Stimulated activated CD4-positive, alpha-beta T cell treated with anti-CD3 and anti-CD28 coated beads, Interleukin-1b, Interleukin-23, amount 100 ng/mL, for 1 hour (primary cell): ENCODE results near the gene NUDT21.
A peak's percentile ranks its signal among the peaks of the same experiment; 100 is the strongest.
"Not testable (repeated sequence)": the region's sequence is repeated elsewhere in the genome, so short reads cannot be mapped to it uniquely, and the experiment has no call there.

ENCODE experiments used
- DNase-seq, 2 donors: peaks; one replicate each; pipeline ENCODE4 v3.0.0-alpha.2; 2020; ENCODE audit warnings: low read depth in 2 of 2

The NUDT21 gene

GRCh38 chr16:56450986-56451752 is at the start of gene NUDT21, which contains the start of gene OGFOD1:
Gene NUDT21, minus strand, starts transcription at chr16:56451332. Its CDS starts 130 bp downstream, at chr16:56451202.
Gene OGFOD1, plus strand, starts transcription at chr16:56451554. Its CDS starts 59 bp downstream, at chr16:56451613.
- peak; percentile 68 to 79 for DNase-seq

DNA sequence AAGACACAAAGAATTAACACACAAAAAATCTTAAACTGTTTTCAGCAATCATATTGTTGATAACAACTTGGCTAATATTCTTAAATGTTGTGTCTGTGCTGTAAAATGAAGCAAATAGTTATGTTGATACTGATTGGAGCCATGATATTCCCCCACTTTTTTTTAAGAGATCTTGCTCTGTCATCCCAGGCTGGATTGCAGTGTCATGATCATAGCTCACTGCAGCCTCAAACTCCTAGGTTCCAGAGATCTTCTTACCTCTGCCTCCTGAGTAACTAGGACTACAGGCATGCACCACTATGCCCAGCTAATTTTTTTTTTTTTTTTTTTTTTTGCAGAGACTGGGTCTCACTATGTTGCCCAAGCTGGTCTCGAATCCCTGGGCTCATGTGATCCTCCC is 42.7 kb upstream of the NUDT21 start:
- no peak for DNase-seq

DNA sequence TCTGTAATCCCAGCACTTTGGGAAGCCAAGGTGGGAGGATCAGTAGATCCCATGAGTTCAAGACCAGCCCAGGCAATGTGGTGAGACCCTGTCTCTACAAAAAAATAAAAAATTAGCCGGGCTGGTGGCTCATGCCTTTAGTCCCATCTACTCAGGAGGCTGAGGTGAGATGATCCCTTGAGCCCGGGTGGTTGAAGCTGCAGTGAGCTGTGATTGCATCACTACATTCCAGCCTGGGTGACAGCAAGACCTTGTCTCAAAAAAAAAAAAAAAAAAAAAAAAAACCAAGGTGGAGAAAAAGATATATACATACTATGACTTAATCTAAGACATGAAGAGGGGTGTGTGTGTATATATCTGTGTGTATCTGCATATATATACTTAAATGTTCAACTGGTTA is 42.0 kb upstream of the NUDT21 start:
- DNase-seq, result no peak

- DNase-seq, result no peak
Observed at GRCh38 chr16:56491657-56492261, 40.6 kb upstream of the NUDT21 start.

GRCh38 chr16:56488868-56489267 is 37.7 kb upstream of the NUDT21 start:
- DNase-seq, result not testable (repeated sequence)

DNA sequence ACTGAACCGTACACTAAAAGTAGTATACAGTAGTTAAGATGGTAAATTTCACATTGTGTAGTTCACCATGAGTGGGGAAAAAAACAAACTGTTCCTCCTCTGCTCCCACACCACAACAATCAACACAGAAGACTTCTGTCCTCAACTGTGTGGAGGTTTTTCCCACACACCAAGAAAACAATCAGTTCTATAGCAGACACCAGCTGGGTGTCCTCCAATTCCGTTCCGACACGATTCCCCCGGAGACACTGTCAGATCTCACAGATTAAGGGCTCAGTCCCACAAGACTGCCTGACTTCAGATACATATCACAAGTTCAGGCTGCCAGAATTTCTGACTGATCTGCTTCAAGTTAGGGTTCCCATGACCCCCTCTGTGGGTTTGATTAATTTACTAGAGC is 36.9 kb upstream of the NUDT21 start:
- DNase-seq, result no peak

GRCh38 chr16:56483394-56483793 is 32.3 kb upstream of the NUDT21 start:
- no peak for DNase-seq

- no peak for DNase-seq
Observed at GRCh38 chr16:56482683-56483236, 31.6 kb upstream of the NUDT21 start.

DNA sequence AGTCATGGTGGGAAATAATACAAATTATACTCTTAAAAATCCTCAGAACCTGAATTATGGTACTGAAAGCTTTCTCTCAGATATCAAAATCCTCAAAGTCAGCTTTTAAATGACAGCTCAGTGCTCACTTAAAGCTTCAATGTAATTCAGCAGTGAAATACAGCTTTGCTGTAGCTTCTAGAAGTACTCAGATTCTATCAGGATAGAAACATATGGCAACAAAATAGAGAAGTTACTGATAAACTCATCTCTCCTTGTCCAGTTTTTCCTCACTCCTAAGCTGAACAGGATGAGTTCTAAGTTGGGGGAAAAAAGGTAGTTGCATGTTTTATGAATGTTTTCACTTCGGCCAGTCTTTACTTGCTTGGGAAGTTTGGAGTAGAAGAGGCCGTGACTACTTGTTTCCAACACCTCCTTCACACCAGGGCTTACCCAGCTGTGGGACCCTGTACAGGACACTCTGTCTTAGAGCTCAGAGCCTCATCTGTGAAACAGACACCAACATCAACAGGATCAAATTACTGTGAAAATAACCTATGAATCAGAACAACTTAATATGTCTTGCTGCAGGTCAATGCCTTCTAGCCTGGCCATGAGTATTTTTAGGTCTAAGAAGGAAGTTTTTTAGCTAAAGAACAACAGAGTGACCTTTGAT is 30.5 kb upstream of the NUDT21 start:
- DNase-seq, result no peak

DNA sequence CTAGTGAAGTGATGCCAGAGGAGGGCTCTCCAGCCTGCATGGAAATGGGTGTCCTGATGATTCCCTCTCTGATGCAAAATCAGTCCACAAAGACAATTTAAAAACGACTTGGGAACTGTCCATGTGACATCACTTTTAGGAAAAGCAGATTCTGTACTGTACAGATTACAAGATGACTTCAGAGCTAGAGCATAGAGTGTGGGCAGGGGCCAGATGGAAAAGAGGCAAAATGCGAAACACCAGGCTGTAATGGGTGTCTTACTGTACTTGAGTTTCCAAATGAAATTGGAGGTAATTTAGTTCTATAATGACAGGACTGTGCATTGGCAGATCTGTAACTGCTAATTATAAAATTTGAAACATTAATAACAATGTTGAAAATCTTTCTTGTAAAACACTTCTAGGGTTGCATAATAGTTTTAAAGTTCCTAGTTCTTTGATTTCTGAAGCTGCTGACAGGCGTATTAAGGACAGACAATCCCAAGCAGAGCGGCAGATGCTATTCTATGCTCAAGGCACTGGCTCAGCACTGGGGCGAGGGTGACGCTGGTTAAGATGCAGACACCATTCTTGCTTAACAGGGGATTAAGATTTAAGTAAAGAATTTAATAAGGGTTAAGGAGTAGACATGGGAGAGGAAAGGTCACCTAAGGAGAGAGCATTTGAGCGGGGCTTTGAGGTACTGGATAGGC is 29.8 kb upstream of the NUDT21 start:
- no peak for DNase-seq

GRCh38 chr16:56479469-56479868 is 28.3 kb upstream of the NUDT21 start:
- no peak for DNase-seq

- no peak for DNase-seq
Observed at GRCh38 chr16:56478281-56479049, 27.3 kb upstream of the NUDT21 start.

DNA sequence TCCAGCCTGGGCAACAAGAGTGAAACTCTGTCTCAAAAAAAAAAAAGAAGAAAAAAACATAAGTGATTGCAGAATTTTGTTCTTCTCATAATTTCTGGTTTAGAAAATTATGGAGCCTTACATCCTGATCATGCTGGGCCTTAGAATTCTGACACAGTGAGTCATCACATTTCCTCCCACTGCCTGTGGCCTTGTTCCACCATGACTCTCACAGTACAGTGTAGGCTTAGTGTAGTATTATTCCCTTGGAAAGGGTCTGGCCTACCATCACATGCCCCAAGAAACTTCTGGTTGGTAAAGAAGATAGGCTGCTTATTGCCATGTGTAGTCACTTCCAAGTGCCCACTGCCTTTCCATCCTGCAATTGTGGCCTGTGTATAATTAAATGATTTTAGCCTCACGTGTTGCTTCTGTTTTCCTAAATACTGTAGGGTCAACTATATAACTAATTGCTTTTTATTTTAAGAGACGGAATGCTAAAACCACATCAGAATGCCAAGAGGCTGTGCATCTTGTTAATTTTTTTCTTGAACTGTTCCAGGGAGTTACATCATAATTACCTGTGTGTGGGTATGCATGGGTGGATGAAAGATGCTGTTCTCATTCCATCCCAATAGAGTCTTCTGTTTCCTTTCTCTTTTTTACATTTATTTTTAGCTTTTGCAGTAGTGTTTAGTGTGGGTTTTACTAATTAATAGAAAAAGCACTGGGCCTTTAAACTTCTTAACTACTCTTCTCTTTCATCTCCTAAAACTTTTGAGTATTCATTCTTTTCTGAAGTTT is 26.2 kb upstream of the NUDT21 start:
- DNase-seq, result no peak

GRCh38 chr16:56475201-56475600 is 24.1 kb upstream of the NUDT21 start:
- no peak for DNase-seq

GRCh38 chr16:56470666-56471065 is 19.5 kb upstream of the NUDT21 start:
- no peak for DNase-seq

- no peak for DNase-seq
Observed at GRCh38 chr16:56470232-56470631, 19.1 kb upstream of the NUDT21 start.

GRCh38 chr16:56469748-56470147 is 18.6 kb upstream of the NUDT21 start:
- DNase-seq, result no peak

- DNase-seq, result no peak
Observed at GRCh38 chr16:56468800-56469199, 17.7 kb upstream of the NUDT21 start.

- DNase-seq, result no peak
Observed at GRCh38 chr16:56466344-56466743, 15.2 kb upstream of the NUDT21 start.

GRCh38 chr16:56463153-56463552 is 12.0 kb upstream of the NUDT21 start:
- DNase-seq, result no peak
